Measurements from ENCODE around the gene ACSF2. TPM values are rescaled to one million over a fixed set of nuclear protein-coding genes. Genes with fewer than 3 reads are reported as not detected.

The ACSF2 gene
- total and polyA plus RNA-seq, 2 of the 13 experiments (the other 11 are each of a cell fraction or from before 2014, with no cell fraction given): 87.3 to 109 TPM

GRCh38 chr17:50423553-50424159 is 2.4 kb upstream of the ACSF2 start (continued):
- TF ChIP-seq ETS1 (CRISPR knock-in tag; IDR thresholded peaks at IDR 0.05) (no peak), ZNF256 (CRISPR knock-in tag; conservative IDR thresholded peaks at IDR 0.05) (no peak), ATF6 (CRISPR knock-in tag; conservative IDR thresholded peaks at IDR 0.05) (0 out of 2 replicates have a peak, but pooled peaks have one; percentile 75), THRA (CRISPR knock-in tag; IDR thresholded peaks at IDR 0.05; ENCODE audit: borderline replicate concordance) (peak; percentile 56; the same call in 1 of the 2 replicates), MTF2 (CRISPR knock-in tag; IDR thresholded peaks at IDR 0.05; ENCODE audit: borderline replicate concordance) (no peak), ZNF644 (CRISPR knock-in tag; IDR thresholded peaks at IDR 0.05; ENCODE audit: low read depth) (peak; percentile 88), ZNF563 (CRISPR knock-in tag; IDR thresholded peaks at IDR 0.05) (no peak), CHD4 (IDR thresholded peaks at IDR 0.05; ENCODE audit: borderline replicate concordance, low read length) (peak; percentile 79), ZBED4 (CRISPR knock-in tag; IDR thresholded peaks at IDR 0.05; ENCODE audit: borderline replicate concordance) (peak; percentile 78; the same call in 1 of the 2 replicates), ADNP (CRISPR knock-in tag; IDR thresholded peaks at IDR 0.05) (no peak), AKAP8 (CRISPR knock-in tag; IDR thresholded peaks at IDR 0.05) (no peak), ZNF276 (CRISPR knock-in tag; IDR thresholded peaks at IDR 0.05; ENCODE audit: low read depth) (no peak), GATA4 (IDR thresholded peaks at IDR 0.05; ENCODE audit: borderline replicate concordance, low read depth) (no peak), ZNF577 (CRISPR knock-in tag; IDR thresholded peaks at IDR 0.05; ENCODE audit: borderline replicate concordance, low read depth) (peak; percentile 31; the same call in 1 of the 2 replicates)
- TF ChIP-seq, protein P1, sequence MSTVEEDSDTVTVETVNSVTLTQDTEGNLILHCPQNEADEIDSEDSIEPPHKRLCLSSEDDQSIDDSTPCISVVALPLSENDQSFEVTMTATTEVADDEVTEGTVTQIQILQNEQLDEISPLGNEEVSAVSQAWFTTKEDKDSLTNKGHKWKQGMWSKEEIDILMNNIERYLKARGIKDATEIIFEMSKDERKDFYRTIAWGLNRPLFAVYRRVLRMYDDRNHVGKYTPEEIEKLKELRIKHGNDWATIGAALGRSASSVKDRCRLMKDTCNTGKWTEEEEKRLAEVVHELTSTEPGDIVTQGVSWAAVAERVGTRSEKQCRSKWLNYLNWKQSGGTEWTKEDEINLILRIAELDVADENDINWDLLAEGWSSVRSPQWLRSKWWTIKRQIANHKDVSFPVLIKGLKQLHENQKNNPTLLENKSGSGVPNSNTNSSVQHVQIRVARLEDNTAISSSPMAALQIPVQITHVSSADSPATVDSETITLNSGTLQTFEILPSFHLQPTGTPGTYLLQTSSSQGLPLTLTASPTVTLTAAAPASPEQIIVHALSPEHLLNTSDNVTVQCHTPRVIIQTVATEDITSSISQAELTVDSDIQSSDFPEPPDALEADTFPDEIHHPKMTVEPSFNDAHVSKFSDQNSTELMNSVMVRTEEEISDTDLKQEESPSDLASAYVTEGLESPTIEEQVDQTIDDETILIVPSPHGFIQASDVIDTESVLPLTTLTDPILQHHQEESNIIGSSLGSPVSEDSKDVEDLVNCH (CRISPR knock-in tag; IDR thresholded peaks at IDR 0.05): no peak

Data from HepG2 (cell line).